ENCODE results near the gene E4F1.

GRCh38 chr16:2189252-2189893 is 34.0 kb upstream of the E4F1 start:
- TF ChIP-seq POLR2A (IDR thresholded peaks at IDR 0.05) (no peak), CTCF (IDR thresholded peaks at IDR 0.05) (no peak), POLR2AphosphoS5 (IDR thresholded peaks at IDR 0.05) (no peak), EP300 (IDR thresholded peaks at IDR 0.05) (no peak)
